ENCODE results near the gene TRABD2B.

- TF ChIP-seq, protein P1, sequence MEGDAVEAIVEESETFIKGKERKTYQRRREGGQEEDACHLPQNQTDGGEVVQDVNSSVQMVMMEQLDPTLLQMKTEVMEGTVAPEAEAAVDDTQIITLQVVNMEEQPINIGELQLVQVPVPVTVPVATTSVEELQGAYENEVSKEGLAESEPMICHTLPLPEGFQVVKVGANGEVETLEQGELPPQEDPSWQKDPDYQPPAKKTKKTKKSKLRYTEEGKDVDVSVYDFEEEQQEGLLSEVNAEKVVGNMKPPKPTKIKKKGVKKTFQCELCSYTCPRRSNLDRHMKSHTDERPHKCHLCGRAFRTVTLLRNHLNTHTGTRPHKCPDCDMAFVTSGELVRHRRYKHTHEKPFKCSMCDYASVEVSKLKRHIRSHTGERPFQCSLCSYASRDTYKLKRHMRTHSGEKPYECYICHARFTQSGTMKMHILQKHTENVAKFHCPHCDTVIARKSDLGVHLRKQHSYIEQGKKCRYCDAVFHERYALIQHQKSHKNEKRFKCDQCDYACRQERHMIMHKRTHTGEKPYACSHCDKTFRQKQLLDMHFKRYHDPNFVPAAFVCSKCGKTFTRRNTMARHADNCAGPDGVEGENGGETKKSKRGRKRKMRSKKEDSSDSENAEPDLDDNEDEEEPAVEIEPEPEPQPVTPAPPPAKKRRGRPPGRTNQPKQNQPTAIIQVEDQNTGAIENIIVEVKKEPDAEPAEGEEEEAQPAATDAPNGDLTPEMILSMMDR (IDR thresholded peaks at IDR 0.05; ENCODE audit: low read depth, low read length, missing input control) = no peak
- TF ChIP-seq GABPA (IDR thresholded peaks at IDR 0.05 in 1 of 2, conservative IDR thresholded peaks at IDR 0.05 in 1 of 2) = no peak
- TF ChIP-seq EGR1 (IDR thresholded peaks at IDR 0.05; ENCODE audit: low read depth in 2 of 2) = no peak
- TF ChIP-seq, protein P2, sequence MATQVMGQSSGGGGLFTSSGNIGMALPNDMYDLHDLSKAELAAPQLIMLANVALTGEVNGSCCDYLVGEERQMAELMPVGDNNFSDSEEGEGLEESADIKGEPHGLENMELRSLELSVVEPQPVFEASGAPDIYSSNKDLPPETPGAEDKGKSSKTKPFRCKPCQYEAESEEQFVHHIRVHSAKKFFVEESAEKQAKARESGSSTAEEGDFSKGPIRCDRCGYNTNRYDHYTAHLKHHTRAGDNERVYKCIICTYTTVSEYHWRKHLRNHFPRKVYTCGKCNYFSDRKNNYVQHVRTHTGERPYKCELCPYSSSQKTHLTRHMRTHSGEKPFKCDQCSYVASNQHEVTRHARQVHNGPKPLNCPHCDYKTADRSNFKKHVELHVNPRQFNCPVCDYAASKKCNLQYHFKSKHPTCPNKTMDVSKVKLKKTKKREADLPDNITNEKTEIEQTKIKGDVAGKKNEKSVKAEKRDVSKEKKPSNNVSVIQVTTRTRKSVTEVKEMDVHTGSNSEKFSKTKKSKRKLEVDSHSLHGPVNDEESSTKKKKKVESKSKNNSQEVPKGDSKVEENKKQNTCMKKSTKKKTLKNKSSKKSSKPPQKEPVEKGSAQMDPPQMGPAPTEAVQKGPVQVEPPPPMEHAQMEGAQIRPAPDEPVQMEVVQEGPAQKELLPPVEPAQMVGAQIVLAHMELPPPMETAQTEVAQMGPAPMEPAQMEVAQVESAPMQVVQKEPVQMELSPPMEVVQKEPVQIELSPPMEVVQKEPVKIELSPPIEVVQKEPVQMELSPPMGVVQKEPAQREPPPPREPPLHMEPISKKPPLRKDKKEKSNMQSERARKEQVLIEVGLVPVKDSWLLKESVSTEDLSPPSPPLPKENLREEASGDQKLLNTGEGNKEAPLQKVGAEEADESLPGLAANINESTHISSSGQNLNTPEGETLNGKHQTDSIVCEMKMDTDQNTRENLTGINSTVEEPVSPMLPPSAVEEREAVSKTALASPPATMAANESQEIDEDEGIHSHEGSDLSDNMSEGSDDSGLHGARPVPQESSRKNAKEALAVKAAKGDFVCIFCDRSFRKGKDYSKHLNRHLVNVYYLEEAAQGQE (IDR thresholded peaks at IDR 0.05) = no peak
Measured at GRCh38 chr1:47803815-47804501, 193.2 kb downstream of the TRABD2B start.
